HEK293T (cell line): ENCODE measurements around the gene SYT15.

Experiments
- CTCF ChIA-PET: fragments of 350-600 bp; formaldehyde crosslinking; extraction: SDS; loops from one replicate; lab custom pipeline; 2021; ENCODE audit warnings: antibody characterized with exemption, inconsistent platforms; lab: Yijun Ruan, JAX
- POLR2A ChIA-PET: fragments of 350-600 bp; formaldehyde crosslinking; extraction: SDS; loops from one replicate; lab custom pipeline; 2020; ENCODE audit warnings: antibody characterized with exemption, inconsistent platforms; lab: Yijun Ruan, JAX
- DNase-seq: peaks from one replicate; pipeline ENCODE4 v3.0.0; 2012; ENCODE audit warnings: mixed read lengths; ENCODE audit errors: extremely low spot score
- ARNT ChIP-seq: fragments of 450-650 bp; IDR thresholded peaks from 2 replicates; pipeline ENCODE4 v1.6.1; 2017; ENCODE audit warnings: mild to moderate bottlenecking
- BHLHE40 ChIP-seq: fragments of 450-650 bp; IDR thresholded peaks from 2 replicates; pipeline ENCODE4 v1.6.1; 2016; ENCODE audit warnings: mild to moderate bottlenecking, moderate library complexity, borderline replicate concordance
- CTBP1 ChIP-seq: fragments of 450-650 bp; IDR thresholded peaks from 2 replicates; pipeline ENCODE4 v1.6.1; 2016; ENCODE audit warnings: borderline replicate concordance
- ELF4 ChIP-seq: fragments of 450-650 bp; IDR thresholded peaks from 2 replicates; pipeline ENCODE4 v1.6.1; 2017; ENCODE audit warnings: antibody characterized with exemption
- FOXA1 ChIP-seq: fragments of 450-650 bp; IDR thresholded peaks from 2 replicates; pipeline ENCODE4 v1.6.1; 2016; ENCODE audit warnings: mild to moderate bottlenecking
- FOXK2 ChIP-seq: fragments of 450-650 bp; IDR thresholded peaks from 2 replicates; pipeline ENCODE4 v1.6.1; 2016; ENCODE audit warnings: mild to moderate bottlenecking
- FOXM1 ChIP-seq: fragments of 450-650 bp; IDR thresholded peaks from 2 replicates; pipeline ENCODE4 v1.6.1; 2017; ENCODE audit warnings: mild to moderate bottlenecking, borderline replicate concordance
- HDGF ChIP-seq: fragments of 450-650 bp; IDR thresholded peaks from 2 replicates; pipeline ENCODE4 v1.6.1; 2017; ENCODE audit warnings: antibody characterized with exemption, borderline replicate concordance
- L3MBTL2 ChIP-seq: fragments of 450-650 bp; conservative IDR thresholded peaks from 2 replicates; pipeline ENCODE4 v1.6.1; 2016; ENCODE audit warnings: mild to moderate bottlenecking
- LEF1 ChIP-seq: fragments of 450-650 bp; IDR thresholded peaks from 2 replicates; pipeline ENCODE4 v1.6.1; 2017; ENCODE audit warnings: mild to moderate bottlenecking, borderline replicate concordance
- NFRKB ChIP-seq: fragments of 450-650 bp; IDR thresholded peaks from 2 replicates; pipeline ENCODE4 v1.6.1; 2016; ENCODE audit warnings: mild to moderate bottlenecking, moderate library complexity
- PKNOX1 ChIP-seq: fragments of 450-650 bp; IDR thresholded peaks from 2 replicates; pipeline ENCODE4 v1.6.1; 2016
- SP1 ChIP-seq: fragments of 450-650 bp; IDR thresholded peaks from 2 replicates; pipeline ENCODE4 v1.6.1; 2017
- SUZ12 ChIP-seq: fragments of 450-650 bp; IDR thresholded peaks from 2 replicates; pipeline ENCODE4 v1.6.1; 2016; ENCODE audit warnings: mild to moderate bottlenecking
- TARDBP ChIP-seq: fragments of 450-650 bp; IDR thresholded peaks from 2 replicates; pipeline ENCODE4 v1.6.1; 2016
- ZNF384 ChIP-seq: fragments of 450-650 bp; IDR thresholded peaks from 2 replicates; pipeline ENCODE4 v1.6.1; 2016

The SYT15 gene

DNA sequence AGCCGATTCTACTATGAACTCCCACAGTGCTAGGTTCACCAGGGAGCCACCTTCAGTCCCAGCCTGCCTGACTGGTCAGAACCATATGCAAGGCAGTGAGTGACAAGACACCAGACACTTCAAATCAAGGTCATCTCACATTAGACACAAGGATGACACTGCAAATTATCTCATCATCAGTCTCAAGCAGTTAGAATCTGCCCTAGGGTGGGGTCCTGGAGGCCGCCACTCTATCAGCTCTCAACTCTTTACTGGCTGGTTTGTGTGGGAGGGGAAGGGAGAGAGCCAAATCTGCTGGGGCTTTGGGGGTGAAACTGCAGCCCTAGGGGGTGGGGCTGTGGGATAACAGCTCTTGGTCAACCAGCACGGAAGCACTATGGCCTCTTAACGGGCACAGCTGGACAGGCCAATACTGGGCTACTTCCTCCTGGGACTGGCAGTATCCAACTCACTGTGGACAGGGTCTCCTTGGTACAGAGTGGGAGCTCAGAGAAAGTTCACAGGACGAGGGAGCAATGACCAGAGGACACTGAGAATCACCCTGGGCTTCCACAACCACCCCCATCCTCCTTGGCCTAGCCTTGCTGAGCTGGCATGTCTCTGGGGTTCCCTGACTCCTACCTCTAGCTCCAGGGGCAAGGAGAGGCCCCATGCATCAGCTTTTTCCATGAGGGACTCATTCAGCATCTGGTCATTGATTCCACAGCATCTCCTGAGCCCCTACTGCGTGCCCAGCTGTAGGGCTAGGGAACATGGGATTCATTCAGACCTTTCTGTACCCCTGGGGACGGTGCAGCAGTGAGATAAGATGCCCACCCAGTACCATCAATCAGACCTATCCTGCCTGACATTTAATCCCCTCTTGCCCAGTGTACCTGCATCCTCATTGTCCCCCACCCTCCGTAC, 27.9 kb upstream of the SYT15 start:
- CTCF ChIA-PET, result no interaction called here

DNA sequence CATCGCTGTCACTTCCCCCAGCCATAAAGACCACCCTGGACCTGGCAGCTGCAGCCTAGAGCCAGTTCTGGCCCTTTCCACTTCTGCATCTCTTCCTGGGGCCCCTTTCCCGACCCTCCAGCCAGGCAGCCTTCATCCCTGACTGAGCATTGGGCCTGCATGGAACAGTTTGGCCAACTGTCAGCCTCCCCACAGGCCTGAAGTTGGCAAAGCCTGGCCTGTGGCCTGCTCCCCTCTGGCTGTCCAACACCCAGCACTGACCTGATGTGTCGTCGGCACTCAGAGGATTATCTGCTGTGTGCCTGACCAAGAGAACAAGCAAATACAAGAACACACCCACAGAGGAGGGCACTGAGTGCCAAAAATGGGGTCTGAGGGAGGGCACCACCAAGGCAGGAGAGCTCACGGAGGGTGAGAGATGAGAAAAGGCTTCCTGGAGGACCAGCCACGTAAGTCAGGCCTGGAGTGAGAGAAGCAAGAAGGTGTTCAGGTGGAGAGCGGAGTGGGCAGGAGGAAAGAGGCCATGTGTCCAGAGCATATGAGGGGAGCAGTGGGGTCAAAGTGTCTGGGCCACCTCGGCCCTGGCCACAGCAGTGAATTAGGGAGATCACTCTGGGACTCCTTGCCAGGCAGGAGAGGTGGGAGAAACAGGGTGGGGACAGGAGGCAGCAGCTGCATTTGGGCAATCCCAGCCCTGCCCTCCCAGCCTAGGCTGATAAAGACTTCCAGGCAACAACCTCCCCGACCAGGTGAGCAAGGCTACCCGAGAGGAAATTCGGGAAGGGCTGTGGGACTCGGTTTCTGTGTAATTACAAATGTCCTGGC, 27.0 kb upstream of the SYT15 start:
- POLR2A ChIA-PET, result no interaction called here
- CTCF ChIA-PET, result no interaction called here
- DNase-seq, result no peak
- TF ChIP-seq TARDBP (no peak), L3MBTL2 (no peak), ZNF384 (no peak), FOXA1 (no peak), ARNT (no peak), NFRKB (no peak)

More for the DNA sequence above, 27.9 kb upstream of the SYT15 start:
- DNase-seq, result no peak
- POLR2A ChIA-PET, result no interaction called here
- TF ChIP-seq PKNOX1 (no peak), SP1 (no peak), FOXK2 (no peak), BHLHE40 (no peak), SUZ12 (no peak), ELF4 (no peak), ZNF384 (no peak), FOXA1 (no peak), L3MBTL2 (no peak), TARDBP (no peak), LEF1 (no peak), ARNT (no peak), NFRKB (no peak), CTBP1 (no peak), FOXM1 (no peak), HDGF (no peak)

DNA sequence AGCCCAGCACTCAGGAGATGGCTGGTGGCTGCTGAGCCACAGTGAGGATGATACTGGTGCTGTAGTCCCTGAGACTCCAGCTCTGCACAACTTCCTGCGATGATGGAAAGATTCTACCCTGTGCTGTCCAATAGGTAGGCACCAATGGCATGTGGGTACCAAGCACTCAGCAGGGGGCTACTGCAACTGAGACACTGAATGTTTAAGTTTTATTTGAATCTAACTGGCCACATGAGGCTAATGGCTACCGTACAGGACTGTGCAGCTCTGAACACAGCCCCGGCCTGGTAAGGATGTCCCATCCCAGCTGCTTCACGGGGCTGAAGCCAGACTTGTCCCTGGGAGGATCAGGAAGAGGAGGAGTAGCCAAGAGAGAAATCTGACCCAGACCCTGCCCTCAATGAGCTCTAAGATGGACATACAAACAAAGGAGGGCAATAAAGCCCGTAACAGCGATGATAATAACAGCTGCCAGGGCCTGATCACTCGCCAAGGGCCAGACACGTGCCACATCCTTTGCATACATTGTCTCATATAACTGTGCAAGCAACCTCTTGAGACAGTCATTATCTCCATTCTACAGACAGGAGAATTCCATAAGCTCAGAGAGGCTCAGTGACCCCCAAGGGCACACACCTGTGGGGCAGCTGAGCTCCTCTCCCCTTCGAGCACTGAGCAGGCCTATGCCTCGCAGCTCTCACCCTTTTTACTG, 26.2 kb upstream of the SYT15 start:
- CTCF ChIA-PET, result no interaction called here
- POLR2A ChIA-PET, result interaction anchor here (1.0 kb wide), 1 partner anchor 18 kb away, joined by 3 read pairs; no protein-coding TSS in a partner anchor
- DNase-seq, result no peak
- no peak for TF ChIP-seq FOXA1

- ChIA-PET POLR2A (interaction anchor here (1.0 kb wide), 1 partner anchor 19 kb away, joined by 3 read pairs; no protein-coding TSS in a partner anchor), CTCF (no interaction called here)
- no peak for TF ChIP-seq ELF4
- no peak for TF ChIP-seq LEF1
- no peak for TF ChIP-seq L3MBTL2
- no peak for TF ChIP-seq FOXM1
- TF ChIP-seq SP1, result no peak
- TF ChIP-seq CTBP1, result no peak
- TF ChIP-seq ZNF384, result no peak
- no peak for TF ChIP-seq NFRKB
- TF ChIP-seq HDGF, result no peak
- TF ChIP-seq TARDBP, result no peak
- TF ChIP-seq FOXA1, result no peak
- no peak for DNase-seq
Measured at GRCh38 chr10:46553238-46554049, 25.5 kb upstream of the SYT15 start.

DNA sequence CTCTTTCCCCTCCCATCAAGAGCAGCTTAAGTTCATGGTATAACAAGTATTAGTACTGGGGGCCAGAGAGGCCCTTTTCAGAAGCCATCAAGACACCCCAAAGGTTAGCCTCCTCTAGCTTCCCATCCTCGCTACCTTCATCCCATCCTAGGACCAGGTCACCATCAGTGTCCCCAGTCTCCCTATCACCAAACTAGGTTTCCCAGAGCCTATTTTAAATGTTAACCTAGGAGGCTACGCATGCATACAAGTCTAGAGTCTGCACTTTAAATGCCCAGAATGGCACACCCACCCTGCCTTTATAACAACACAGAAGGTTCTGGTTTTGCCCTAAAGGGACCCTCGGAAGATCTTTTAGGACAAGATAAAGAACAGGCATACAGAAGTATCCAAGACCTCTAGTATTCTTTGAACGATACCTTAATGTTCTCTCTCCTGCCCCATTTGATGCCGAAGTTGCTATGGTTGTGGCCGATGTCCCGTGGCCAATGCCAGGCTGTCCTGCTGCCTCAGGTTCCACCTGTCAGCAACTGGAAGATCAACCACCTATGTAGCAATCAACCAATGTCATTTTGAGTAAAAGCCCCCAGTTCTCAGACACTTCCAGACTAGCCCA, 24.7 kb upstream of the SYT15 start:
- no peak for TF ChIP-seq CTBP1
- TF ChIP-seq SUZ12, result no peak
- no peak for TF ChIP-seq NFRKB
- no peak for TF ChIP-seq PKNOX1
- no peak for TF ChIP-seq ELF4
- TF ChIP-seq ZNF384, result no peak
- TF ChIP-seq FOXM1, result no peak
- no peak for TF ChIP-seq SP1
- TF ChIP-seq TARDBP, result no peak
- no peak for TF ChIP-seq ARNT
- TF ChIP-seq BHLHE40, result no peak; the same call in 1 of the 2 replicates
- TF ChIP-seq L3MBTL2, result no peak
- TF ChIP-seq HDGF, result no peak
- DNase-seq, result no peak
- CTCF ChIA-PET, result no interaction called here
- POLR2A ChIA-PET, result no interaction called here
